ENCODE measurements around the gene SLC7A6OS.

The SLC7A6OS gene

DNA sequence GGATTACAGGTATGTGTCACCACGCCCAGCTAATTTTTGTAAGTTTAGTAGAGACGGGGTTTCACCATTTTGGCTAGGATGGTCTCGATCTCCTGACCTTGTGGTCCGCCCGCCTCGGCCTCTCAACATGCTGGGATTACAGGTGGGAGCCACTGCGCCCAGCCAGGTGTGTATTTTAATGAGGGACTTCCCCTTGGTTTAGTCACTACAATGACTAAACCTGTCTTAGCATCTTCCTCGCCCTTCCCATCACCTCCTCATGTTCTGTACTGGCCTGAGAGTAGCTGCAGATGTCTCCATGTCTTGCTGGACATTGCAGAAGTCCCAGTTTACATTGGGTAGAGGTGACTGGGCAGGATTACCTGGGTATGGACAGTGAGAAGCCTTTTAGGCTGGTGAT lies 36.9 kb downstream of the SLC7A6OS start:
- Histone ChIP-seq H3K79me2 (ENCODE audit: control insufficient read depth, insufficient read depth, low read length) (peaks cover 38% of the 10 kb centered on the region), H3K18ac (ENCODE audit: low read length) (no peak overlapping the region), H3K9ac (ENCODE audit: low read length) (no peak overlapping the region), H4K5ac (ENCODE audit: low read length) (no peak overlapping the region), H3K4me2 (ENCODE audit: low read length) (no peak overlapping the region), H2BK120ac (ENCODE audit: low read depth, low read length) (no peak overlapping the region), H3K4ac (ENCODE audit: low read depth, low read length) (no peak overlapping the region), H3K23ac (ENCODE audit: low read length) (no peak overlapping the region), H3K4me3 (ENCODE audit: low read length) (no peak overlapping the region), H3K79me1 (ENCODE audit: low read length) (peaks cover 23% of the 10 kb centered on the region), H3K27ac (ENCODE audit: low read depth, low read length) (no peak overlapping the region), H2AK5ac (ENCODE audit: low read length) (no peak overlapping the region), H3K4me1 (ENCODE audit: control insufficient read depth, low read depth, low read length) (peaks cover 3% of the 10 kb centered on the region), H2BK15ac (replicated peaks; ENCODE audit: low read depth) (no peak overlapping the region), H3K36me3 (ENCODE audit: control insufficient read depth, insufficient read depth, low read length) (peaks cover 6% of the 10 kb centered on the region), H3K27me3 (ENCODE audit: insufficient read depth, low read length, poor library complexity) (no peaks in the 10 kb centered on the region), H4K8ac (ENCODE audit: low read depth, low read length) (no peak overlapping the region), H3K56ac (ENCODE audit: low read length) (no peak overlapping the region), H2BK5ac (ENCODE audit: low read length) (no peak overlapping the region)
- DNase-seq: no peak
- no CpG with 5 or more reads among the region's 8 CpGs for WGBS (ENCODE audit: extremely low coverage, insufficient coverage, low lambda C conversion rate)

GRCh38 chr16:68273459-68273858 lies 37.3 kb downstream of the SLC7A6OS start:
- H3K36me3 ChIP-seq (ENCODE audit: control insufficient read depth, insufficient read depth, low read length): peaks cover 6% of the 10 kb centered on the region

GRCh38 chr16:68272507-68273209 lies 38.1 kb downstream of the SLC7A6OS start:
- H2BK5ac ChIP-seq (ENCODE audit: low read length): no peak overlapping the region
- H3K4me2 ChIP-seq (ENCODE audit: low read length): no peak overlapping the region
- H2AK5ac ChIP-seq (ENCODE audit: low read length): no peak overlapping the region
- no peak overlapping the region for H4K8ac ChIP-seq (ENCODE audit: low read depth, low read length)
- no peak overlapping the region for H3K4ac ChIP-seq (ENCODE audit: low read depth, low read length)
- H3K4me3 ChIP-seq (ENCODE audit: low read length): no peak overlapping the region
- H3K27ac ChIP-seq (ENCODE audit: low read depth, low read length): no peak overlapping the region
- no peak overlapping the region for H2BK15ac ChIP-seq (replicated peaks; ENCODE audit: low read depth)
- peaks cover 4% of the 10 kb centered on the region for H3K4me1 ChIP-seq (ENCODE audit: control insufficient read depth, low read depth, low read length)
- H3K9ac ChIP-seq (ENCODE audit: low read length): peak overlapping the region; percentile 6
- no CpG with 5 or more reads among the region's 4 CpGs for WGBS (ENCODE audit: extremely low coverage, insufficient coverage, low lambda C conversion rate)
- peaks cover 6% of the 10 kb centered on the region for H3K36me3 ChIP-seq (ENCODE audit: control insufficient read depth, insufficient read depth, low read length)
- peaks cover 45% of the 10 kb centered on the region for H3K79me2 ChIP-seq (ENCODE audit: control insufficient read depth, insufficient read depth, low read length)
- H3K56ac ChIP-seq (ENCODE audit: low read length): no peak overlapping the region
- no peak overlapping the region for H4K5ac ChIP-seq (ENCODE audit: low read length)
- H3K27me3 ChIP-seq (ENCODE audit: insufficient read depth, low read length, poor library complexity): no peaks in the 10 kb centered on the region
- H3K18ac ChIP-seq (ENCODE audit: low read length): no peak overlapping the region
- H2BK120ac ChIP-seq (ENCODE audit: low read depth, low read length): no peak overlapping the region
- H3K79me1 ChIP-seq (ENCODE audit: low read length): peaks cover 23% of the 10 kb centered on the region
- peak; percentile 81 for DNase-seq
- H3K23ac ChIP-seq (ENCODE audit: low read length): no peak overlapping the region

More at GRCh38 chr16:68273459-68273858, 37.3 kb downstream of the SLC7A6OS start:
- no CpG with 5 or more reads among the region's 5 CpGs for WGBS (ENCODE audit: extremely low coverage, insufficient coverage, low lambda C conversion rate)
- H2BK5ac ChIP-seq (ENCODE audit: low read length): no peak overlapping the region
- no peak overlapping the region for H2BK15ac ChIP-seq (replicated peaks; ENCODE audit: low read depth)
- no peak overlapping the region for H2BK120ac ChIP-seq (ENCODE audit: low read depth, low read length)
- no peak overlapping the region for H3K27ac ChIP-seq (ENCODE audit: low read depth, low read length)
- no peak overlapping the region for H4K5ac ChIP-seq (ENCODE audit: low read length)
- peaks cover 23% of the 10 kb centered on the region for H3K79me1 ChIP-seq (ENCODE audit: low read length)
- H3K56ac ChIP-seq (ENCODE audit: low read length): no peak overlapping the region
- H3K4me3 ChIP-seq (ENCODE audit: low read length): no peak overlapping the region
- no peaks in the 10 kb centered on the region for H3K27me3 ChIP-seq (ENCODE audit: insufficient read depth, low read length, poor library complexity)
- no peak overlapping the region for H2AK5ac ChIP-seq (ENCODE audit: low read length)
- H4K8ac ChIP-seq (ENCODE audit: low read depth, low read length): no peak overlapping the region
- no peak for DNase-seq
- H3K4ac ChIP-seq (ENCODE audit: low read depth, low read length): no peak overlapping the region
- no peak overlapping the region for H3K18ac ChIP-seq (ENCODE audit: low read length)
- H3K23ac ChIP-seq (ENCODE audit: low read length): no peak overlapping the region
- peaks cover 39% of the 10 kb centered on the region for H3K79me2 ChIP-seq (ENCODE audit: control insufficient read depth, insufficient read depth, low read length)
- H3K4me1 ChIP-seq (ENCODE audit: control insufficient read depth, low read depth, low read length): peaks cover 3% of the 10 kb centered on the region
- no peak overlapping the region for H3K9ac ChIP-seq (ENCODE audit: low read length)
- no peak overlapping the region for H3K4me2 ChIP-seq (ENCODE audit: low read length)

GRCh38 chr16:68270353-68270752 lies 40.4 kb downstream of the SLC7A6OS start:
- peaks cover 6% of the 10 kb centered on the region for H3K36me3 ChIP-seq (ENCODE audit: control insufficient read depth, insufficient read depth, low read length)
- H3K4me3 ChIP-seq (ENCODE audit: low read length): no peak overlapping the region
- peaks cover 53% of the 10 kb centered on the region for H3K79me2 ChIP-seq (ENCODE audit: control insufficient read depth, insufficient read depth, low read length)
- peaks cover 23% of the 10 kb centered on the region for H3K79me1 ChIP-seq (ENCODE audit: low read length)
- H3K9ac ChIP-seq (ENCODE audit: low read length): no peak overlapping the region
- H3K27me3 ChIP-seq (ENCODE audit: insufficient read depth, low read length, poor library complexity): no peaks in the 10 kb centered on the region
- no peak overlapping the region for H2BK5ac ChIP-seq (ENCODE audit: low read length)
- no CpG with 5 or more reads among the region's 1 CpG for WGBS (ENCODE audit: extremely low coverage, insufficient coverage, low lambda C conversion rate)
- no peak overlapping the region for H3K4ac ChIP-seq (ENCODE audit: low read depth, low read length)
- H2BK120ac ChIP-seq (ENCODE audit: low read depth, low read length): no peak overlapping the region
- no peak overlapping the region for H3K27ac ChIP-seq (ENCODE audit: low read depth, low read length)
- no peak overlapping the region for H3K56ac ChIP-seq (ENCODE audit: low read length)
- peaks cover 4% of the 10 kb centered on the region for H3K4me1 ChIP-seq (ENCODE audit: control insufficient read depth, low read depth, low read length)
- H4K8ac ChIP-seq (ENCODE audit: low read depth, low read length): no peak overlapping the region
- H2BK15ac ChIP-seq (replicated peaks; ENCODE audit: low read depth): no peak overlapping the region
- no peak overlapping the region for H2AK5ac ChIP-seq (ENCODE audit: low read length)
- no peak overlapping the region for H3K18ac ChIP-seq (ENCODE audit: low read length)
- DNase-seq: no peak
- H3K4me2 ChIP-seq (ENCODE audit: low read length): no peak overlapping the region
- H3K23ac ChIP-seq (ENCODE audit: low read length): no peak overlapping the region
- no peak overlapping the region for H4K5ac ChIP-seq (ENCODE audit: low read length)

- no peak overlapping the region for H2BK15ac ChIP-seq (replicated peaks; ENCODE audit: low read depth)
- no peak overlapping the region for H3K4me2 ChIP-seq (ENCODE audit: low read length)
- H3K18ac ChIP-seq (ENCODE audit: low read length): no peak overlapping the region
- H3K79me1 ChIP-seq (ENCODE audit: low read length): peaks cover 21% of the 10 kb centered on the region
- H3K56ac ChIP-seq (ENCODE audit: low read length): no peak overlapping the region
- no peak overlapping the region for H3K9ac ChIP-seq (ENCODE audit: low read length)
- H4K5ac ChIP-seq (ENCODE audit: low read length): no peak overlapping the region
- H3K4me1 ChIP-seq (ENCODE audit: control insufficient read depth, low read depth, low read length): peaks cover 4% of the 10 kb centered on the region
- peaks cover 53% of the 10 kb centered on the region for H3K79me2 ChIP-seq (ENCODE audit: control insufficient read depth, insufficient read depth, low read length)
- no peak overlapping the region for H3K4me3 ChIP-seq (ENCODE audit: low read length)
- WGBS (ENCODE audit: extremely low coverage, insufficient coverage, low lambda C conversion rate): no CpG with 5 or more reads among the region's 4 CpGs
- H4K8ac ChIP-seq (ENCODE audit: low read depth, low read length): no peak overlapping the region
- no peak overlapping the region for H2BK120ac ChIP-seq (ENCODE audit: low read depth, low read length)
- no peak overlapping the region for H2BK5ac ChIP-seq (ENCODE audit: low read length)
- no peak overlapping the region for H2AK5ac ChIP-seq (ENCODE audit: low read length)
- H3K4ac ChIP-seq (ENCODE audit: low read depth, low read length): no peak overlapping the region
- no peaks in the 10 kb centered on the region for H3K27me3 ChIP-seq (ENCODE audit: insufficient read depth, low read length, poor library complexity)
- no peak overlapping the region for H3K27ac ChIP-seq (ENCODE audit: low read depth, low read length)
- H3K36me3 ChIP-seq (ENCODE audit: control insufficient read depth, insufficient read depth, low read length): peaks cover 6% of the 10 kb centered on the region
- DNase-seq: no peak
- no peak overlapping the region for H3K23ac ChIP-seq (ENCODE audit: low read length)
Measured at GRCh38 chr16:68269793-68270192, 41.0 kb downstream of the SLC7A6OS start.
